ENCODE results near the gene SETBP1. TPM values are rescaled to one million over a fixed set of nuclear protein-coding genes. Genes with fewer than 3 reads are reported as not detected.

The SETBP1 gene
- total RNA-seq, 1 donor, result 22.8 TPM

DNA sequence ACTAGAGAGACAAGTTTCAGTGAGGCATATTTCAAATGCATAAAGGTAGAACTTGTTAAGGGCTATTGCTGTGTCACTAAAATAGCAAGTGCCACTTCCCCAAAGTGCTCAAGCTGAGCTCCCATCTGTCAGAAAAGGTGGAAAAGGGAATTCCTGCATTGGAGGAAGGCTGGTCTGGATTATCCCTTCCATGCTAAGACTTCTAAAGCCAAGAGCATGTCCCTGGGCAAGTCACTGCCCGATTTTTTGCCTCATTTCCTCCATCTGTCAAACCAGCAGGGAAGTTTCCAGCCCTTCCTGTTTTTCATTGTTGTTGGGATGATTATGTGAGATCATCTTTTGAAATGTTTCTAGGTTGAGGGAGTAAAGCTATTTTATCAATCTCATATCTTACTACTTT lies 175.5 kb downstream of the SETBP1 start:
- Histone ChIP-seq H4K20me1 (ENCODE audit: insufficient read depth, low read length) (no peaks in the 10 kb centered on the region), H3K36me3 (ENCODE audit: insufficient read depth, low read length) (no peaks in the 10 kb centered on the region), H3K79me2 (ENCODE audit: insufficient read depth, low read length) (no peaks in the 10 kb centered on the region), H3K27me3 (ENCODE audit: insufficient read depth, low read length) (peaks cover 9% of the 10 kb centered on the region), H3K4me1 (ENCODE audit: insufficient read depth, low read length) (no peaks in the 10 kb centered on the region), H3K4me3 (ENCODE audit: insufficient read depth, low read length) (no peak overlapping the region), H2AFZ (ENCODE audit: low read length) (no peak overlapping the region), H3K27ac (ENCODE audit: low read depth, low read length) (no peak overlapping the region), H3K4me2 (ENCODE audit: insufficient read depth, low read length) (no peak overlapping the region), H3K9me3 (ENCODE audit: low read depth, low read length) (no peaks in the 10 kb centered on the region)
- DNase-seq (ENCODE audit: insufficient read length, low spot score, missing footprints), result peak; percentile 41
- no peak for TF ChIP-seq CTCF (IDR thresholded peaks at IDR 0.05; ENCODE audit: extremely low read depth, low read depth, low read length)

DNA sequence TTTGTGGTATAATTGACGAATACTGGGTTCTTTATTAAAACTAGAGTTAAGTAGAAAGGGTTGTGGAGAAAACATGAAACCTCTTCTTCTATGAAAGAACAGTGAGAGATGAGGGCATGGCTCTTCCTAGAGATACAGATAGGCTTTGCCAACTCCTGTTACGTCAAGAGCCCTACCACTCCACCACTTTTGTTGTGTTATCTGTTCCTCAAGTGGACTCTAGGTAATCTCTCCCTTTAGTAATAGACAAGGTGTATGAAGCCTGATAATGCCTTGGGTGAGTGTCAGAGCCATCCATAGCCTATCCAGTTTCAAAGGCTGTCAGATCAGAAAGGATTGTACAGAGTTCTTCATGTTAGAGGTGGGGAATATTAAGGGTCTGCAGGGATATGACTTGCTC lies 176.4 kb downstream of the SETBP1 start:
- Histone ChIP-seq H2AFZ (ENCODE audit: low read length) (no peak overlapping the region), H3K4me3 (ENCODE audit: insufficient read depth, low read length) (no peak overlapping the region), H3K27me3 (ENCODE audit: insufficient read depth, low read length) (peaks cover 9% of the 10 kb centered on the region), H3K79me2 (ENCODE audit: insufficient read depth, low read length) (no peaks in the 10 kb centered on the region), H3K36me3 (ENCODE audit: insufficient read depth, low read length) (no peaks in the 10 kb centered on the region), H3K4me2 (ENCODE audit: insufficient read depth, low read length) (no peak overlapping the region), H3K9me3 (ENCODE audit: low read depth, low read length) (no peaks in the 10 kb centered on the region), H4K20me1 (ENCODE audit: insufficient read depth, low read length) (no peaks in the 10 kb centered on the region), H3K27ac (ENCODE audit: low read depth, low read length) (no peak overlapping the region), H3K4me1 (ENCODE audit: insufficient read depth, low read length) (no peaks in the 10 kb centered on the region)
- DNase-seq (ENCODE audit: insufficient read length, low spot score, missing footprints), result no peak
- no peak for TF ChIP-seq CTCF (IDR thresholded peaks at IDR 0.05; ENCODE audit: extremely low read depth, low read depth, low read length)

DNA sequence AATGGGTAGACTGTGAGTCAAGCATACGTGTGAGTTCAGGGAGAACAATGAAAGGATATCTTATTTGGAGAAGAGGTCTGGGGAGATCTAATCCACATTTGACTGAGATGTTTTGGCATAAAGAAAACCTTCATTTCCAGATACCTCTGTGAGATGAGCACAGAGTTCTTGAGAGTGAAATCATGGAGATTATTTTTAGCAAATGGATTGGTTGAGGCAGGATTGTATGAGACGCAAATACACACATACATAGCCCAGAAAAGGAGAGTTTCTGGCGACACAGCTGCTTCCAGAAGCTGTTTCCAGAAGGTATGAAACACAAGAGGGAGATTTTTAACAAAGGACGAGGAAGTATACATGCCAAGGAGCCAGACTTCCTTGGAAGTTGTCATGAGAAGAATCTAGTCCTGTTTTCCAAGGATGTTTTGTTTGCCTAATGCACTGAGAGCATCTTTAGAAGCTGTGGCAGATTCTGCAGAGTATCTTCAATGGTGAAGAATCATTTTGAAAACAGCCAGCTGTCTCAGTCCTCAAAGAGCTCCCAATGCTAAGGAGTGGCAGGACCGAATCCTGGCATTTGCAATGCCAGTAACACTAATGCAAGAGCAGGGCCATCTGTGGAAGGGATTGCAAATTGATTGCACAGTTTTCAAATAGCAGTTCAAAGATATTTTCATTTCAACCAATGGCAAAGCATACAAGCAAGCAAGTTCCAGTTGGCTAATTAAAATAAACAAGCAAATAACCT lies 177.2 kb downstream of the SETBP1 start:
- TF ChIP-seq CTCF (IDR thresholded peaks at IDR 0.05; ENCODE audit: extremely low read depth, low read depth, low read length), result no peak
- Histone ChIP-seq H4K20me1 (ENCODE audit: insufficient read depth, low read length) (no peaks in the 10 kb centered on the region), H3K27me3 (ENCODE audit: insufficient read depth, low read length) (peaks cover 9% of the 10 kb centered on the region), H3K4me1 (ENCODE audit: insufficient read depth, low read length) (no peaks in the 10 kb centered on the region), H3K79me2 (ENCODE audit: insufficient read depth, low read length) (no peaks in the 10 kb centered on the region), H3K36me3 (ENCODE audit: insufficient read depth, low read length) (no peaks in the 10 kb centered on the region), H2AFZ (ENCODE audit: low read length) (no peak overlapping the region), H3K9me3 (ENCODE audit: low read depth, low read length) (no peaks in the 10 kb centered on the region), H3K4me3 (ENCODE audit: insufficient read depth, low read length) (no peak overlapping the region), H3K27ac (ENCODE audit: low read depth, low read length) (no peak overlapping the region), H3K4me2 (ENCODE audit: insufficient read depth, low read length) (no peak overlapping the region)
- DNase-seq (ENCODE audit: insufficient read length, low spot score, missing footprints), result no peak

- H3K4me2 ChIP-seq (ENCODE audit: insufficient read depth, low read length), result no peak overlapping the region
- no peak for TF ChIP-seq CTCF (IDR thresholded peaks at IDR 0.05; ENCODE audit: extremely low read depth, low read depth, low read length)
- H3K36me3 ChIP-seq (ENCODE audit: insufficient read depth, low read length), result no peaks in the 10 kb centered on the region
- no peaks in the 10 kb centered on the region for H4K20me1 ChIP-seq (ENCODE audit: insufficient read depth, low read length)
- no peak for DNase-seq (ENCODE audit: insufficient read length, low spot score, missing footprints)
- H3K9me3 ChIP-seq (ENCODE audit: low read depth, low read length), result no peaks in the 10 kb centered on the region
- H3K4me3 ChIP-seq (ENCODE audit: insufficient read depth, low read length), result no peak overlapping the region
- no peak overlapping the region for H2AFZ ChIP-seq (ENCODE audit: low read length)
- no peaks in the 10 kb centered on the region for H3K4me1 ChIP-seq (ENCODE audit: insufficient read depth, low read length)
- peaks cover 9% of the 10 kb centered on the region for H3K27me3 ChIP-seq (ENCODE audit: insufficient read depth, low read length)
- no peaks in the 10 kb centered on the region for H3K79me2 ChIP-seq (ENCODE audit: insufficient read depth, low read length)
- H3K27ac ChIP-seq (ENCODE audit: low read depth, low read length), result no peak overlapping the region
Measured at GRCh38 chr18:44859263-44859662, 178.6 kb downstream of the SETBP1 start.

Data from osteoblast (primary cell).